Hepatocyte (in vitro differentiated cells): ENCODE results near the gene AGFG2. TPM values are rescaled to one million over a fixed set of nuclear protein-coding genes. Genes with fewer than 3 reads are reported as not detected.
A peak's percentile ranks its signal among the peaks of the same experiment; 100 is the strongest.
"Not testable (repeated sequence)": the region's sequence is repeated elsewhere in the genome, so short reads cannot be mapped to it uniquely, and the experiment has no call there.

Experiments
- DNase-seq: peaks from one replicate; pipeline ENCODE4 v3.0.0-alpha.2; 2016; ENCODE audit warnings: low spot score
- H2AFZ ChIP-seq: fragments of 200-600 bp; sonication (generic); 2 replicates; pipeline ENCODE4 v1.6.0; 2016; ENCODE audit warnings: antibody characterized with exemption, mild to moderate bottlenecking
- H3K27ac ChIP-seq: fragments of 200-600 bp; sonication (generic); 2 replicates; pipeline ENCODE4 v1.5.1; 2016; ENCODE audit warnings: mild to moderate bottlenecking
- H3K27me3 ChIP-seq: fragments of 200-600 bp; sonication (generic); 2 replicates; pipeline ENCODE4 v1.6.1; 2016
- H3K36me3 ChIP-seq: fragments of 200-600 bp; sonication (generic); replicated peaks from 2 replicates; pipeline ENCODE4 v1.5.1; 2016; ENCODE audit warnings: low read depth; ENCODE audit not compliant: insufficient read depth
- H3K4me1 ChIP-seq: fragments of 200-600 bp; sonication (generic); 2 replicates; pipeline ENCODE4 v1.5.1; 2016; ENCODE audit warnings: mild to moderate bottlenecking, moderate library complexity; ENCODE audit not compliant: insufficient read depth
- H3K4me2 ChIP-seq: fragments of 200-600 bp; sonication (generic); 2 replicates; pipeline ENCODE4 v1.6.0; 2016
- H3K4me3 ChIP-seq: fragments of 200-600 bp; sonication (generic); 2 replicates; pipeline ENCODE4 v1.5.1; 2016; ENCODE audit warnings: mild to moderate bottlenecking
- H3K79me2 ChIP-seq: fragments of 200-600 bp; sonication (generic); 2 replicates; pipeline ENCODE4 v1.6.0; 2017; ENCODE audit warnings: mild to moderate bottlenecking
- H3K9me2 ChIP-seq: fragments of 200-600 bp; sonication (generic); replicated peaks from 2 replicates; pipeline ENCODE4 v1.6.0; 2017; ENCODE audit warnings: mild to moderate bottlenecking; ENCODE audit not compliant: insufficient read depth
- H3K9me3 ChIP-seq: fragments of 200-600 bp; sonication (generic); 2 replicates; pipeline ENCODE4 v1.5.1; 2016; ENCODE audit warnings: low read depth, mild to moderate bottlenecking
- H4K20me1 ChIP-seq: fragments of 200-600 bp; sonication (generic); 2 replicates; pipeline ENCODE4 v1.6.0; 2016; ENCODE audit warnings: mild to moderate bottlenecking; ENCODE audit not compliant: insufficient read depth, poor library complexity, severe bottlenecking
- EZH2 ChIP-seq: fragments of 200-600 bp; sonication (generic); IDR thresholded peaks from 2 replicates; pipeline ENCODE4 v1.6.1; 2016; ENCODE audit warnings: antibody characterized with exemption, mild to moderate bottlenecking, borderline replicate concordance
- EZH2phosphoT487 ChIP-seq: fragments of 200-600 bp; sonication (generic); IDR thresholded peaks from one replicate; pipeline ENCODE4 v1.6.1; 2018; ENCODE audit warnings: antibody characterized with exemption, mild to moderate bottlenecking, low read depth, moderate library complexity; ENCODE audit not compliant: unreplicated experiment, severe bottlenecking
- WGBS: methylation state at CpG from one replicate; pipeline ENCODE4 v1.1.6; 2016; ENCODE audit warnings: low lambda C conversion rate; ENCODE audit errors: missing lambda C conversion rate; 5-methylcytosine and 5-hydroxymethylcytosine counted together
- polyA plus RNA-seq: library from polyadenylated mRNA; unstranded; fragments of >200 nt; fragmentation: Nextera tagmentation; extraction: Ambion mirVana; gene quantifications from 2 replicates; pipeline ENCODE4 v1.2.1, GENCODE V29; 2016
- total RNA-seq: library from RNA; depleted of rRNA; stranded (reverse); fragments of >200 nt; gene quantifications from 2 replicates; pipeline ENCODE4 v1.2.3, GENCODE V29; 2014
- TF ChIP-seq, protein P1 (sequence below): fragments of 200-600 bp; sonication (generic); IDR thresholded peaks from 2 replicates; pipeline ENCODE4 v1.5.1; 2016; ENCODE audit warnings: antibody characterized with exemption, mild to moderate bottlenecking; ENCODE audit not compliant: poor library complexity

The AGFG2 gene
- total and polyA plus RNA-seq, 2 experiments from 2014 or later = 32.8 to 53.7 TPM

GRCh38 chr7:100547872-100548271 lies 8.9 kb downstream of the AGFG2 start:
- Histone ChIP-seq H3K27ac (peak overlapping the region; percentile 93), H3K79me2 (peaks cover 41% of the 10 kb centered on the region), H3K4me1 (peaks cover 47% of the 10 kb centered on the region), H3K27me3 (no peaks in the 10 kb centered on the region), H3K4me2 (peak overlapping the region; percentile 57), H4K20me1 (no peaks in the 10 kb centered on the region), H3K9me2 (no peaks in the 10 kb centered on the region), H3K36me3 (no peaks in the 10 kb centered on the region), H3K9me3 (no peaks in the 10 kb centered on the region), H3K4me3 (no peak overlapping the region), H2AFZ (no peak overlapping the region)
- TF ChIP-seq EZH2 (no peak), EZH2phosphoT487 (no peak)
- TF ChIP-seq, protein P1, sequence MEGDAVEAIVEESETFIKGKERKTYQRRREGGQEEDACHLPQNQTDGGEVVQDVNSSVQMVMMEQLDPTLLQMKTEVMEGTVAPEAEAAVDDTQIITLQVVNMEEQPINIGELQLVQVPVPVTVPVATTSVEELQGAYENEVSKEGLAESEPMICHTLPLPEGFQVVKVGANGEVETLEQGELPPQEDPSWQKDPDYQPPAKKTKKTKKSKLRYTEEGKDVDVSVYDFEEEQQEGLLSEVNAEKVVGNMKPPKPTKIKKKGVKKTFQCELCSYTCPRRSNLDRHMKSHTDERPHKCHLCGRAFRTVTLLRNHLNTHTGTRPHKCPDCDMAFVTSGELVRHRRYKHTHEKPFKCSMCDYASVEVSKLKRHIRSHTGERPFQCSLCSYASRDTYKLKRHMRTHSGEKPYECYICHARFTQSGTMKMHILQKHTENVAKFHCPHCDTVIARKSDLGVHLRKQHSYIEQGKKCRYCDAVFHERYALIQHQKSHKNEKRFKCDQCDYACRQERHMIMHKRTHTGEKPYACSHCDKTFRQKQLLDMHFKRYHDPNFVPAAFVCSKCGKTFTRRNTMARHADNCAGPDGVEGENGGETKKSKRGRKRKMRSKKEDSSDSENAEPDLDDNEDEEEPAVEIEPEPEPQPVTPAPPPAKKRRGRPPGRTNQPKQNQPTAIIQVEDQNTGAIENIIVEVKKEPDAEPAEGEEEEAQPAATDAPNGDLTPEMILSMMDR = no peak
- WGBS = 74% methylated on average over 2 of the region's 2 CpGs
- no peak for DNase-seq

GRCh38 chr7:100548446-100548845 lies 9.4 kb downstream of the AGFG2 start:
- not testable (repeated sequence) for H3K27me3 ChIP-seq, H3K36me3 ChIP-seq, H3K4me3 ChIP-seq, H3K4me2 ChIP-seq, H3K9me2 ChIP-seq, DNase-seq, H2AFZ ChIP-seq, H4K20me1 ChIP-seq, H3K9me3 ChIP-seq
- H3K4me1 ChIP-seq = peaks cover 47% of the 10 kb centered on the region
- H3K79me2 ChIP-seq = peaks cover 35% of the 10 kb centered on the region
- WGBS = 92% methylated on average over 5 of the region's 5 CpGs
- H3K27ac ChIP-seq = peak overlapping the region; percentile 93

- 95% methylated on average over 2 of the region's 2 CpGs for WGBS
- no peaks in the 10 kb centered on the region for H3K36me3 ChIP-seq
- no peak for DNase-seq
Observed at GRCh38 chr7:100552532-100552931, 13.5 kb downstream of the AGFG2 start.

GRCh38 chr7:100553032-100553431 lies 14.0 kb downstream of the AGFG2 start:
- Histone ChIP-seq H4K20me1 (no peaks in the 10 kb centered on the region), H3K4me1 (peaks cover 3% of the 10 kb centered on the region), H3K79me2 (peaks cover 19% of the 10 kb centered on the region), H3K27me3 (no peaks in the 10 kb centered on the region), H3K4me3 (no peak overlapping the region), H3K27ac (no peak overlapping the region), H3K4me2 (no peak overlapping the region), H3K9me3 (no peaks in the 10 kb centered on the region), H3K9me2 (no peaks in the 10 kb centered on the region), H3K36me3 (no peaks in the 10 kb centered on the region), H2AFZ (no peak overlapping the region)
- no peak for TF ChIP-seq EZH2phosphoT487
- TF ChIP-seq EZH2 = no peak
- TF ChIP-seq, protein P1 = no peak
- DNase-seq = no peak
- 99% methylated on average over 3 of the region's 3 CpGs for WGBS

More at GRCh38 chr7:100552532-100552931, 13.5 kb downstream of the AGFG2 start:
- Histone ChIP-seq H3K4me2 (no peak overlapping the region), H3K4me3 (no peak overlapping the region), H3K27me3 (no peaks in the 10 kb centered on the region), H3K4me1 (peaks cover 8% of the 10 kb centered on the region), H3K27ac (no peak overlapping the region), H3K79me2 (peaks cover 24% of the 10 kb centered on the region), H3K9me3 (no peaks in the 10 kb centered on the region), H2AFZ (no peak overlapping the region), H3K9me2 (no peaks in the 10 kb centered on the region), H4K20me1 (no peaks in the 10 kb centered on the region)
- TF ChIP-seq EZH2phosphoT487 (no peak), EZH2 (no peak)
- TF ChIP-seq, protein P1 = no peak
